OCI-LY3 (cell line): ENCODE data around the gene DNAJC10.
"Not testable (repeated sequence)": the region's sequence is repeated elsewhere in the genome, so short reads cannot be mapped to it uniquely, and the experiment has no call there.

Experiments
- H2AFZ ChIP-seq: fragments of 200-600, 300-600 bp; shearing (Covaris generic); 2 replicates; pipeline ENCODE4 v1.6.0; 2014; ENCODE audit warnings: antibody characterized with exemption, low read depth, low read length
- H3K27ac ChIP-seq: fragments of 200-600, 300-600 bp; sonication (generic); 2 replicates; pipeline ENCODE4 v1.5.1; 2014; ENCODE audit warnings: mild to moderate bottlenecking, low read length, moderate library complexity, mixed read lengths
- H3K27me3 ChIP-seq: fragments of 200-600, 300-600 bp; sonication (generic); 2 replicates; pipeline ENCODE4 v1.6.1; 2014; ENCODE audit warnings: low read depth, low read length, mixed read lengths
- H3K36me3 ChIP-seq: fragments of 200-600, 300-600 bp; sonication (generic); replicated peaks from 2 replicates; pipeline ENCODE3; 2014; ENCODE audit warnings: low read depth, low read length, mixed read lengths
- H3K4me1 ChIP-seq: fragments of 300-600, 200-600 bp; sonication (generic); 2 replicates; pipeline ENCODE4 v1.6.1; 2014; ENCODE audit warnings: low read length, mixed read lengths
- H3K4me2 ChIP-seq: fragments of 200-600, 300-600 bp; sonication (generic); 2 replicates; pipeline ENCODE4 v1.6.1; 2014; ENCODE audit warnings: low read length, mixed read lengths
- H3K4me3 ChIP-seq: fragments of 300-600, 200-600 bp; sonication (generic); 2 replicates; pipeline ENCODE4 v1.5.1; 2014; ENCODE audit warnings: antibody characterized with exemption, mild to moderate bottlenecking, low read length, moderate library complexity
- H3K79me2 ChIP-seq: fragments of 300-600, 200-600 bp; shearing (Covaris generic); 2 replicates; pipeline ENCODE4 v1.6.1; 2014; ENCODE audit warnings: mild to moderate bottlenecking, low read length, mixed read lengths
- H3K9ac ChIP-seq: fragments of 300-600, 200-600 bp; shearing (Covaris generic); 2 replicates; pipeline ENCODE4 v1.6.0; 2014; ENCODE audit warnings: mild to moderate bottlenecking, low read length, moderate library complexity
- H3K9me3 ChIP-seq: fragments of 200-600, 300-600 bp; shearing (Covaris generic); 2 replicates; pipeline ENCODE4 v1.6.1; 2014; ENCODE audit warnings: low read length, mixed read lengths; ENCODE audit not compliant: insufficient read depth
- H4K20me1 ChIP-seq: fragments of 200-600, 300-600 bp; sonication (generic); 2 replicates; pipeline ENCODE4 v1.6.1; 2016; ENCODE audit warnings: low read length, mixed read lengths; ENCODE audit not compliant: insufficient read depth
- CTCF ChIP-seq: fragments of 200-600, 300-600 bp; sonication (generic); IDR thresholded peaks from 2 replicates; pipeline ENCODE4 v1.5.1; 2014; ENCODE audit warnings: antibody characterized with exemption, low read length, low read depth
- EZH2phosphoT487 ChIP-seq: fragments of 200-600 bp; shearing (Covaris generic); IDR thresholded peaks from 2 replicates; pipeline ENCODE4 v1.6.1; 2018; ENCODE audit warnings: antibody characterized with exemption, mixed run types, low read depth

DNAJC10 gene

GRCh38 chr2:182761903-182762302 lies 45.8 kb downstream of the DNAJC10 start:
- Histone ChIP-seq H2AFZ (no peak overlapping the region), H3K4me3 (no peak overlapping the region), H3K36me3 (peaks cover 44% of the 10 kb centered on the region), H3K9me3 (no peaks in the 10 kb centered on the region), H4K20me1 (no peaks in the 10 kb centered on the region), H3K9ac (no peak overlapping the region), H3K79me2 (no peaks in the 10 kb centered on the region), H3K27me3 (no peaks in the 10 kb centered on the region), H3K27ac (no peak overlapping the region), H3K4me2 (no peak overlapping the region), H3K4me1 (no peaks in the 10 kb centered on the region)
- TF ChIP-seq EZH2phosphoT487 (no peak), CTCF (no peak)

GRCh38 chr2:182763311-182763912 lies 47.4 kb downstream of the DNAJC10 start:
- H3K9me3 ChIP-seq = no peaks in the 10 kb centered on the region
- no peaks in the 10 kb centered on the region for H3K27me3 ChIP-seq
- H3K4me2 ChIP-seq = no peak overlapping the region
- no peak for TF ChIP-seq EZH2phosphoT487
- peak; percentile 34 for TF ChIP-seq CTCF
- no peak overlapping the region for H3K4me3 ChIP-seq
- H2AFZ ChIP-seq = no peak overlapping the region
- no peaks in the 10 kb centered on the region for H4K20me1 ChIP-seq
- H3K9ac ChIP-seq = no peak overlapping the region
- H3K36me3 ChIP-seq = peaks cover 42% of the 10 kb centered on the region
- H3K27ac ChIP-seq = no peak overlapping the region
- no peaks in the 10 kb centered on the region for H3K4me1 ChIP-seq
- H3K79me2 ChIP-seq = no peaks in the 10 kb centered on the region

- Histone ChIP-seq H3K9ac (no peak overlapping the region), H2AFZ (no peak overlapping the region), H3K4me3 (no peak overlapping the region), H3K27ac (no peak overlapping the region), H3K27me3 (no peaks in the 10 kb centered on the region), H3K4me2 (no peak overlapping the region), H3K79me2 (no peaks in the 10 kb centered on the region), H3K4me1 (no peaks in the 10 kb centered on the region), H3K9me3 (no peaks in the 10 kb centered on the region), H4K20me1 (no peaks in the 10 kb centered on the region), H3K36me3 (peaks cover 23% of the 10 kb centered on the region)
- TF ChIP-seq CTCF = no peak
Measured at GRCh38 chr2:182766626-182767025, 50.6 kb downstream of the DNAJC10 start.

- Histone ChIP-seq H3K79me2 (no peaks in the 10 kb centered on the region), H3K4me2 (no peak overlapping the region), H3K9me3 (no peaks in the 10 kb centered on the region), H3K4me3 (no peak overlapping the region), H3K27ac (no peak overlapping the region), H4K20me1 (no peaks in the 10 kb centered on the region), H3K27me3 (no peaks in the 10 kb centered on the region), H3K4me1 (no peaks in the 10 kb centered on the region), H3K36me3 (peaks cover 20% of the 10 kb centered on the region), H3K9ac (no peak overlapping the region), H2AFZ (no peak overlapping the region)
- TF ChIP-seq EZH2phosphoT487 (no peak), CTCF (peak; percentile 46)
Measured at GRCh38 chr2:182767578-182767977, 51.5 kb downstream of the DNAJC10 start.

GRCh38 chr2:182768950-182769349 lies 52.9 kb downstream of the DNAJC10 start:
- not testable (repeated sequence) for H3K4me2 ChIP-seq, H4K20me1 ChIP-seq, H3K27me3 ChIP-seq, H3K79me2 ChIP-seq, H3K9ac ChIP-seq, H3K9me3 ChIP-seq, H2AFZ ChIP-seq, H3K4me1 ChIP-seq, H3K27ac ChIP-seq, H3K4me3 ChIP-seq
- H3K36me3 ChIP-seq = peaks cover 15% of the 10 kb centered on the region
